IMR-90 (cell line): Measurements from ENCODE around the gene EIF4H. TPM values are rescaled to one million over a fixed set of nuclear protein-coding genes. Genes with fewer than 3 reads are reported as not detected.

ENCODE experiments used
- ATAC-seq: fragments of 200-7000 bp; cut with Tn5 transposase; 2 replicates; pipeline ENCODE4 v1.9.1; 2020; ENCODE audit warnings: low read depth, mild to moderate bottlenecking, moderate library complexity
- BruUV-seq: library from RNA; stranded (reverse); fragments of 400-500 nt; replicated peaks from 2 replicates; lab custom pipeline; 2021; lab: Mats Ljungman, UMichigan
- CTCF ChIA-PET: fragments of 300-600 bp; formaldehyde crosslinking; extraction: SDS; loops from one replicate; lab custom pipeline; 2021; ENCODE audit warnings: antibody characterized with exemption; lab: Yijun Ruan, JAX
- POLR2A ChIA-PET: fragments of 300-600 bp; sonication (Branson Sonifier 250); formaldehyde crosslinking; loops from one replicate; lab custom pipeline; 2022; ENCODE audit warnings: antibody characterized with exemption; ENCODE audit not compliant: unreplicated experiment; lab: Charles Lee
- DNase-seq: peaks from one replicate; pipeline ENCODE4 v3.0.0; 2013
- H2AFZ ChIP-seq: replicated peaks from 2 replicates; pipeline ENCODE3; 2013; ENCODE audit warnings: low read length, mild to moderate bottlenecking; ENCODE audit not compliant: poor library complexity
- H2AK5ac ChIP-seq: 2 replicates; pipeline ENCODE4 v1.6.1; 2013; ENCODE audit warnings: low read depth, low read length, inconsistent platforms
- H2AK9ac ChIP-seq: replicated peaks from 2 replicates; pipeline ENCODE3; 2013; ENCODE audit warnings: mild to moderate bottlenecking, low read depth, low read length, moderate library complexity; ENCODE audit not compliant: poor library complexity
- H2BK120ac ChIP-seq: 2 replicates; pipeline ENCODE4 v1.6.1; 2013; ENCODE audit warnings: low read depth, low read length, inconsistent platforms
- H2BK15ac ChIP-seq: 3 replicates; pipeline ENCODE4 v1.6.1; 2013; ENCODE audit warnings: low read depth, low read length, inconsistent platforms
- H2BK20ac ChIP-seq: 2 replicates; pipeline ENCODE4 v1.6.1; 2013; ENCODE audit warnings: low read depth, mild to moderate bottlenecking, inconsistent platforms, low read length, moderate library complexity
- H2BK5ac ChIP-seq: 2 replicates; pipeline ENCODE4 v1.6.1; 2013; ENCODE audit warnings: mild to moderate bottlenecking, low read depth, low read length, inconsistent platforms; ENCODE audit not compliant: poor library complexity, severe bottlenecking
- H3K14ac ChIP-seq: replicated peaks from 2 replicates; pipeline ENCODE4 v1.6.1; 2013; ENCODE audit warnings: low read depth, low read length, inconsistent platforms
- H3K18ac ChIP-seq: 2 replicates; pipeline ENCODE4 v1.6.1; 2013; ENCODE audit warnings: low read depth, low read length, control low read depth
- H3K23ac ChIP-seq: 2 replicates; pipeline ENCODE4 v1.6.1; 2013; ENCODE audit warnings: low read depth, low read length, inconsistent platforms
- H3K27ac ChIP-seq: 2 replicates; pipeline ENCODE4 v1.5.1; 2013; ENCODE audit warnings: mild to moderate bottlenecking, control low read depth, low read length; ENCODE audit not compliant: insufficient read depth
- H3K27me3 ChIP-seq: 2 replicates; pipeline ENCODE4 v1.6.1; 2013; ENCODE audit warnings: low read length; ENCODE audit not compliant: control insufficient read depth, insufficient read depth
- H3K36me3 ChIP-seq: 2 replicates; pipeline ENCODE4 v1.6.1; 2013; ENCODE audit warnings: low read length, mixed read lengths; ENCODE audit not compliant: control insufficient read depth, insufficient read depth
- H3K4ac ChIP-seq: 2 replicates; pipeline ENCODE4 v1.6.1; 2013; ENCODE audit warnings: low read depth, low read length, inconsistent platforms
- H3K4me1 ChIP-seq: 2 replicates; pipeline ENCODE4 v1.6.1; 2013; ENCODE audit warnings: low read length, mixed read lengths; ENCODE audit not compliant: control insufficient read depth, insufficient read depth
- H3K4me2 ChIP-seq: 2 replicates; pipeline ENCODE4 v1.6.1; 2013; ENCODE audit warnings: low read depth, mild to moderate bottlenecking, control low read depth, low read length, moderate library complexity
- H3K4me3 ChIP-seq: 2 replicates; pipeline ENCODE4 v1.5.1; 2013; ENCODE audit warnings: low read depth, mild to moderate bottlenecking, control low read depth, low read length, moderate library complexity; ENCODE audit not compliant: insufficient read depth
- H3K56ac ChIP-seq: 2 replicates; pipeline ENCODE4 v1.6.1; 2013; ENCODE audit warnings: low read length, inconsistent platforms; ENCODE audit not compliant: insufficient read depth; ENCODE audit errors: extremely low read depth
- H3K79me1 ChIP-seq, 2 experiments: 2 replicates each; pipeline ENCODE4 v1.6.1; 2013; ENCODE audit warnings: low read length in 2 of 2, inconsistent platforms in 1 of 2, low read depth in 1 of 2
- H3K9ac ChIP-seq: 2 replicates; pipeline ENCODE4 v1.6.1; 2013; ENCODE audit warnings: low read depth, low read length, control low read depth
- H3K9me1 ChIP-seq: 2 replicates; pipeline ENCODE4 v1.6.1; 2013; ENCODE audit warnings: low read length, inconsistent platforms; ENCODE audit not compliant: insufficient read depth
- H3K9me3 ChIP-seq: 2 replicates; pipeline ENCODE4 v1.6.1; 2013; ENCODE audit warnings: low read length; ENCODE audit not compliant: control insufficient read depth, insufficient read depth
- H4K20me1 ChIP-seq: 2 replicates; pipeline ENCODE4 v1.6.1; 2013; ENCODE audit warnings: low read length, inconsistent platforms; ENCODE audit not compliant: insufficient read depth
- H4K5ac ChIP-seq: 2 replicates; pipeline ENCODE4 v1.6.1; 2013; ENCODE audit warnings: mild to moderate bottlenecking, low read depth, low read length, control low read depth
- H4K8ac ChIP-seq, 2 experiments: 2 replicates each; pipeline ENCODE4 v1.6.1; 2013; ENCODE audit warnings: low read depth in 2 of 2, low read length in 2 of 2, control low read depth in 1 of 2, inconsistent platforms in 1 of 2
- H4K91ac ChIP-seq: 2 replicates; pipeline ENCODE4 v1.6.1; 2013; ENCODE audit warnings: low read depth, low read length, inconsistent platforms; ENCODE audit not compliant: insufficient read depth
- BHLHE40 ChIP-seq: fragments of 150-350 bp; IDR thresholded peaks from 2 replicates; pipeline ENCODE4 v1.6.1; 2016; ENCODE audit warnings: mild to moderate bottlenecking, low read depth, low read length
- CEBPB ChIP-seq: IDR thresholded peaks from 2 replicates; pipeline ENCODE4 v1.6.1; 2012; ENCODE audit warnings: low read depth, low read length, improper control_type of control experiment
- CHD1 ChIP-seq: IDR thresholded peaks from 2 replicates; pipeline ENCODE4 v1.6.1; 2012; ENCODE audit warnings: low read depth, low read length, improper control_type of control experiment
- CTCF ChIP-seq: conservative IDR thresholded peaks from 2 replicates; pipeline ENCODE4 v1.5.1; 2012; ENCODE audit warnings: mild to moderate bottlenecking, low read depth, low read length, improper control_type of control experiment
- ELK1 ChIP-seq: fragments of 150-350 bp; IDR thresholded peaks from 2 replicates; pipeline ENCODE4 v1.6.1; 2016; ENCODE audit warnings: low read depth, mild to moderate bottlenecking, low read length, moderate library complexity, borderline replicate concordance
- FOS ChIP-seq: fragments of 150-350 bp; IDR thresholded peaks from 2 replicates; pipeline ENCODE4 v1.6.1; 2016; ENCODE audit warnings: low read depth, low read length
- MAFK ChIP-seq: IDR thresholded peaks from 2 replicates; pipeline ENCODE4 v1.6.1; 2012; ENCODE audit warnings: low read depth, low read length, improper control_type of control experiment
- MAZ ChIP-seq: IDR thresholded peaks from 2 replicates; pipeline ENCODE4 v1.6.1; 2012; ENCODE audit warnings: low read depth, mild to moderate bottlenecking, low read length, improper control_type of control experiment, moderate library complexity, borderline replicate concordance
- MXI1 ChIP-seq: IDR thresholded peaks from 2 replicates; pipeline ENCODE4 v1.6.1; 2012; ENCODE audit warnings: low read depth, mild to moderate bottlenecking, low read length, moderate library complexity, borderline replicate concordance
- NFE2L2 ChIP-seq: fragments of 150-350 bp; IDR thresholded peaks from 2 replicates; pipeline ENCODE4 v1.6.1; 2016; ENCODE audit warnings: low read depth, mild to moderate bottlenecking, low read length
- POLR2A ChIP-seq: IDR thresholded peaks from 2 replicates; pipeline ENCODE4 v1.6.1; 2012; ENCODE audit warnings: mild to moderate bottlenecking, low read depth, low read length
- RAD21 ChIP-seq: IDR thresholded peaks from 2 replicates; pipeline ENCODE4 v1.6.1; 2012; ENCODE audit warnings: low read length, improper control_type of control experiment
- RCOR1 ChIP-seq: IDR thresholded peaks from 2 replicates; pipeline ENCODE4 v1.6.1; 2012; ENCODE audit warnings: mild to moderate bottlenecking, low read length, improper control_type of control experiment; ENCODE audit not compliant: insufficient replicate concordance
- RFX5 ChIP-seq: IDR thresholded peaks from 2 replicates; pipeline ENCODE4 v1.8.0; 2012; ENCODE audit warnings: low read depth, mild to moderate bottlenecking, low read length, moderate library complexity
- SMC3 ChIP-seq: fragments of 150-350 bp; IDR thresholded peaks from 2 replicates; pipeline ENCODE4 v1.6.1; 2016; ENCODE audit warnings: low read depth, mild to moderate bottlenecking, antibody characterized with exemption, low read length, moderate library complexity
- WGBS, 2 experiments: methylation state at CpG; one replicate each; pipeline versions ENCODE4 v1.1.5 to v1.1.7; 2013; ENCODE audit warnings: missing lambda C conversion rate in 2 of 2; ENCODE audit not compliant: insufficient read length in 1 of 2; ENCODE audit errors: extremely low coverage in 2 of 2; 5-methylcytosine and 5-hydroxymethylcytosine counted together
- dilution Hi-C: fragments of 300-500 bp; cut with HindIII; formaldehyde crosslinking; loops from one replicate; pipeline ENCODE4 v1.14.3; 2018; ENCODE audit warnings: low sequenced_read_pairs; ENCODE audit not compliant: unreplicated experiment
- in situ Hi-C: fragments of 300-500 bp; cut with MboI; formaldehyde crosslinking; loops from 3 replicates; pipeline ENCODE4 v1.14.3; 2019; ENCODE audit warnings: low sequenced_read_pairs, inconsistent platforms, mixed read lengths
- intact Hi-C: fragments of 100-400 bp; cut with micrococcal nuclease; formaldehyde crosslinking; loops from 2 replicates; pipeline ENCODE4 v1.10.0; 2022
- polyA plus RNA-seq, 3 experiments: library from polyadenylated mRNA; depleted of rRNA; stranded (reverse); fragments of >200 nt; gene quantifications; 2 replicates each; pipeline ENCODE4 v1.2.3, GENCODE V29; 2012; ENCODE audit warnings: low replicate concordance in 1 of 3
- total RNA-seq: library from RNA; depleted of rRNA; stranded (reverse); fragments of >200 nt; gene quantifications from 2 replicates; pipeline ENCODE4 v1.2.3, GENCODE V29; 2012
- TF ChIP-seq, protein P1 (sequence below): fragments of 150-350 bp; IDR thresholded peaks from 2 replicates; pipeline ENCODE4 v1.6.1; 2017; ENCODE audit warnings: mild to moderate bottlenecking, antibody characterized with exemption, low read length, low read depth

EIF4H gene
- total and polyA plus RNA-seq, 2 of the 4 experiments (the other 2 are of a cell fraction): 241 to 321 TPM

GRCh38 chr7:74165867-74166593 is 8.1 kb upstream of the EIF4H start:
- H4K20me1 ChIP-seq: no peaks in the 10 kb centered on the region
- no peak overlapping the region for H3K56ac ChIP-seq
- no peak for ATAC-seq
- no peak overlapping the region for H3K27ac ChIP-seq
- no peaks in the 10 kb centered on the region for H3K9me1 ChIP-seq
- H3K4me3 ChIP-seq: no peak overlapping the region
- H3K4ac ChIP-seq: no peak overlapping the region
- H3K79me1 ChIP-seq: no peaks in the 10 kb centered on the region
- H2AK5ac ChIP-seq: no peak overlapping the region
- H2BK15ac ChIP-seq: no peak overlapping the region
- H3K23ac ChIP-seq: no peak overlapping the region
- H2AK9ac ChIP-seq: no peak overlapping the region
- no peak overlapping the region for H3K4me2 ChIP-seq
- peaks cover 3% of the 10 kb centered on the region; the same call in 1 of the 2 replicates for H3K4me1 ChIP-seq
- H2BK5ac ChIP-seq: no peak overlapping the region
- DNase-seq: no peak
- H4K5ac ChIP-seq: no peak overlapping the region
- H4K91ac ChIP-seq: no peak overlapping the region
- no peak overlapping the region for H3K14ac ChIP-seq
- H2AFZ ChIP-seq: no peak overlapping the region
- no peak overlapping the region for H3K18ac ChIP-seq
- no peak for TF ChIP-seq MAZ
- no peak for TF ChIP-seq RAD21
- no peak for TF ChIP-seq SMC3
- TF ChIP-seq NFE2L2: no peak
- no peak for TF ChIP-seq RCOR1
- no peak for TF ChIP-seq CTCF
- TF ChIP-seq MAFK: no peak
- TF ChIP-seq POLR2A: no peak
- no peak for TF ChIP-seq CEBPB
- no peak for TF ChIP-seq FOS
- no peak for TF ChIP-seq MXI1
- TF ChIP-seq, protein P1, sequence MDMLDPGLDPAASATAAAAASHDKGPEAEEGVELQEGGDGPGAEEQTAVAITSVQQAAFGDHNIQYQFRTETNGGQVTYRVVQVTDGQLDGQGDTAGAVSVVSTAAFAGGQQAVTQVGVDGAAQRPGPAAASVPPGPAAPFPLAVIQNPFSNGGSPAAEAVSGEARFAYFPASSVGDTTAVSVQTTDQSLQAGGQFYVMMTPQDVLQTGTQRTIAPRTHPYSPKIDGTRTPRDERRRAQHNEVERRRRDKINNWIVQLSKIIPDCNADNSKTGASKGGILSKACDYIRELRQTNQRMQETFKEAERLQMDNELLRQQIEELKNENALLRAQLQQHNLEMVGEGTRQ: no peak
- TF ChIP-seq RFX5: no peak
- TF ChIP-seq CHD1: no peak
- no peak for TF ChIP-seq BHLHE40
- TF ChIP-seq ELK1: no peak
- ChIA-PET CTCF (interaction anchor here (1.2 kb wide), 1 partner anchor 24 kb away, joined by 4 read pairs; no protein-coding TSS in a partner anchor), POLR2A (no interaction called here)
- no peak overlapping the region for H3K9ac ChIP-seq
- no peaks in the 10 kb centered on the region for H3K9me3 ChIP-seq
- H3K27me3 ChIP-seq: no peaks in the 10 kb centered on the region
- intact Hi-C loops (no loop called here), in situ Hi-C loops (no loop called here), dilution Hi-C loops (no loop called here)
- WGBS, 2 experiments: no CpG with 5 or more reads among the region's 15 CpGs
- no TSS peak for BruUV-seq
- no peak overlapping the region for H2BK120ac ChIP-seq
- no peak overlapping the region for H2BK20ac ChIP-seq
- H4K8ac ChIP-seq: no peak overlapping the region
- H3K36me3 ChIP-seq: no peaks in the 10 kb centered on the region
